HG03060 (cell line): ENCODE data around the gene SOX13.

Experiments used
- ATAC-seq: cut with Tn5 transposase; IDR thresholded peaks from one replicate; pipeline ENCODE4 v1.9.1; 2021; ENCODE audit warnings: low read depth, moderate number of reproducible peaks; ENCODE audit not compliant: unreplicated experiment

SOX13 gene

DNA sequence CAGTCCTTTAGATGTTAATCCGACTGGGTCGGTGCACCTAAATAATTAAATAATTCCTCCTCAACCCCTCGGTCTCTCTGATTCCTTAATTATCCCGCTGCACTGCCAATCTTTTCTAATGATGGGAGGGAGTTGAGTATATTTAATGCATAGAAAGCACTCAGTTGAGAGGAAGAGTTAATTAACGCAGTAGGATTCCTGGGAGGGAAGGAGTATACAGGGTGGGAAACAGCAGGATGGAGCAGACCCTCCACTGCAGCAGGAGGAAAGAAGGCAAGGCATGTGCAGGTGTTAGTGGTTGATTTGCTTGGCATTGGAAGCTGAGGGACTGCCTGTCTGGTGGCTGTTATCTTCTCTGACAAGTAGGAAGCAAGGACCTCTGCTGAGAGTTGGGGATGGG is 103.1 kb downstream of the SOX13 start:
- no peak for ATAC-seq

DNA sequence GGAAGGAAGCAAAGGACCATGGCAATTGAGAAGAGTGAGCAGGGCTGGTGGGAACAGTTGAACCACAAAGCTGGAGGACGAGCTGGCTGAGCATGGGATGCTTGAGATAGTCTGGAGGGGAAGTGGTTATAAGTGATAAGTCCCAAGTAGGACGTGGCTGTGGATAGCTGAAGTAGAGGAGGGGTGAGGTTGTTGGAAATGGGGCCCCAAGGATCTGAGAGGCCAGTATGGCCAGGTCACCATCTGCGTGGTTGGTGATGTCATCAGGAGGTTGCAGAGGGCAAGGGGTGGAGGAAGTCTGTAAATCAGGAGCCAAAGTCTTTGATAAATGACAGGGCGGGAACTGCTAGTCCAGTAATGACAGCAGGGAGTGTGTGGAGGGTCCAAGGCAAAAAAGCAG is 104.2 kb downstream of the SOX13 start:
- ATAC-seq: no peak
